SK-N-SH treated with all-trans-retinoic acid at 6 μM for 48 hours (cell line): ENCODE data around the gene GRIK4.

Experiments
- ARNTL ChIP-seq: fragments of 450-650 bp; formaldehyde crosslinking; IDR thresholded peaks from 2 replicates; pipeline ENCODE4 v1.5.0; 2020; ENCODE audit warnings: low read depth, mild to moderate bottlenecking, moderate library complexity, borderline replicate concordance
- CREB5 ChIP-seq: fragments of 250-450 bp; sonication (Bioruptor Pico); IDR thresholded peaks from 2 replicates; pipeline ENCODE4 v1.5.1; 2020; ENCODE audit warnings: low read depth, mild to moderate bottlenecking, moderate library complexity
- CSRNP3 ChIP-seq: fragments of 250-450 bp; sonication (Bioruptor Pico); IDR thresholded peaks from 2 replicates; pipeline ENCODE4 v1.5.1; 2021; ENCODE audit warnings: mild to moderate bottlenecking, moderate library complexity
- ISL1 ChIP-seq: fragments of 250-450 bp; sonication (Bioruptor Pico); IDR thresholded peaks from 2 replicates; pipeline ENCODE4 v2.1.2; 2022; ENCODE audit warnings: mild to moderate bottlenecking, moderate library complexity
- OSR1 ChIP-seq: fragments of 250-450 bp; sonication (Bioruptor Pico); IDR thresholded peaks from 2 replicates; pipeline ENCODE4 v1.8.0; 2022; ENCODE audit warnings: moderate library complexity, mild to moderate bottlenecking, inconsistent platforms
- PATZ1 ChIP-seq: fragments of 250-450 bp; sonication (Bioruptor Pico); IDR thresholded peaks from 2 replicates; pipeline ENCODE4 v1.8.0; 2020; ENCODE audit warnings: mild to moderate bottlenecking, moderate library complexity, borderline replicate concordance
- POU6F1 ChIP-seq: fragments of 250-450 bp; sonication (Bioruptor Pico); IDR thresholded peaks from 2 replicates; pipeline ENCODE4 v1.8.0; 2021; ENCODE audit warnings: low read depth, mild to moderate bottlenecking, moderate library complexity, borderline replicate concordance
- RARB ChIP-seq: fragments of 250-450 bp; sonication (Bioruptor Pico); IDR thresholded peaks from 2 replicates; pipeline ENCODE4 v1.8.0; 2021; ENCODE audit warnings: mild to moderate bottlenecking, moderate library complexity
- TOX ChIP-seq: fragments of 250-450 bp; sonication (Bioruptor Pico); IDR thresholded peaks from 2 replicates; pipeline ENCODE4 v1.8.0; 2021; ENCODE audit warnings: mild to moderate bottlenecking, moderate library complexity, borderline replicate concordance
- TSHZ2 ChIP-seq: fragments of 250-450 bp; sonication (Bioruptor Pico); IDR thresholded peaks from 2 replicates; pipeline ENCODE4 v1.5.0; 2020; ENCODE audit warnings: mild to moderate bottlenecking, moderate library complexity
- ZFP30 ChIP-seq: fragments of 450-650 bp; formaldehyde crosslinking; IDR thresholded peaks from 2 replicates; pipeline ENCODE4 v1.5.0; 2022; ENCODE audit warnings: mild to moderate bottlenecking, moderate library complexity
- ZNF8 ChIP-seq: fragments of 450-650 bp; formaldehyde crosslinking; IDR thresholded peaks from 2 replicates; pipeline ENCODE4 v1.5.0; 2020; ENCODE audit warnings: mild to moderate bottlenecking, moderate library complexity

GRCh38 chr11:120769906-120770305 is 258.4 kb downstream of the GRIK4 start:
- TF ChIP-seq PATZ1: no peak
- no peak for TF ChIP-seq TOX (CRISPR knock-in tag)
- TF ChIP-seq ZNF8 (CRISPR knock-in tag): no peak
- no peak for TF ChIP-seq CSRNP3 (CRISPR knock-in tag)
- TF ChIP-seq RARB (CRISPR knock-in tag): no peak
- TF ChIP-seq ZFP30: no peak
- TF ChIP-seq ARNTL (CRISPR knock-in tag): no peak
- TF ChIP-seq POU6F1 (CRISPR knock-in tag): no peak
- no peak for TF ChIP-seq OSR1
- no peak for TF ChIP-seq ISL1 (CRISPR knock-in tag)
- TF ChIP-seq CREB5 (CRISPR knock-in tag): no peak
- TF ChIP-seq TSHZ2 (CRISPR knock-in tag): no peak
